ENCODE measurements around the gene PRPF8.

GRCh38 chr17:1724869-1725641 lies 40.4 kb upstream of the PRPF8 start:
- TF ChIP-seq GATA2 (IDR thresholded peaks at IDR 0.05; ENCODE audit: low read depth, low read length) (no peak), GATA3 (IDR thresholded peaks at IDR 0.05; ENCODE audit: low read depth, low read length) (no peak)

Measured in SH-SY5Y (cell line).